ENCODE data around the gene BAD. TPM values are rescaled to one million over a fixed set of nuclear protein-coding genes. Genes with fewer than 3 reads are reported as not detected.

The BAD gene
- total and polyA plus RNA-seq, 3 experiments from 2014 or later: 40.4 to 56.5 (median 40.9) TPM

GRCh38 chr11:64251753-64252002, 32.8 kb downstream of the BAD start:
- peak overlapping the region; percentile 65 for H3K27ac ChIP-seq (ENCODE audit: low read depth, low read length)

GRCh38 chr11:64251016-64251752, 33.3 kb downstream of the BAD start, which contains the start of gene PLCB3:
PLCB3 (plus strand) TSS chr11:64251530; CDS start chr11:64251650, 120 bp downstream.
- no peaks in the 10 kb centered on the region for H3K9me3 ChIP-seq (ENCODE audit: low read length)
- Mint-ChIP-seq H3K36me3 (peaks cover 0 to 10% (median 0%) of the 10 kb centered on the region in 3 donors), H3K27ac (peak within 1 kb of the TSS in 5 of 8 donors; percentile 65 to 84 (median 82)), H3K27me3 (no peaks in the 10 kb centered on the region), H3K4me1 (peaks cover 12 to 37% (median 15%) of the 10 kb centered on the region in 3 donors), H3K4me3 (peak within 1 kb of the TSS; percentile 84 to 96 (median 88)), H3K9me3 (no peaks in the 10 kb centered on the region)
- no peaks in the 10 kb centered on the region for H3K27me3 ChIP-seq (ENCODE audit: insufficient read depth, low read length, poor library complexity, severe bottlenecking)
- H3K27ac ChIP-seq (ENCODE audit: low read depth, low read length): peak within 1 kb of the TSS; percentile 65
- H3K4me1 ChIP-seq (ENCODE audit: insufficient read depth, low read length): peaks cover 26% of the 10 kb centered on the region
- POLR2A ChIA-PET: interaction anchor here (0.5 to 2.3 kb wide), 6 partner anchors 9 to 57 kb away, joined by 3 to 9 read pairs (median 3); partner anchors contain the start of gene FERMT3
- CTCF ChIA-PET: interaction anchor here (0.8 to 13.4 kb wide), 19 partner anchors 8 to 91 kb away, joined by 3 to 124 read pairs (median 6); partner anchors contain the start of genes CATSPERZ, DNAJC4, ESRRA and FERMT3
- peak; percentile 50 to 79 (median 61) for DNase-seq
- peak within 1 kb of the TSS; percentile 66 for H3K4me3 ChIP-seq (ENCODE audit: low read length)
- no peaks in the 10 kb centered on the region for H3K36me3 ChIP-seq (ENCODE audit: insufficient read depth, low read length)

More at GRCh38 chr11:64251753-64252002, 32.8 kb downstream of the BAD start:
- Mint-ChIP-seq H3K4me1 (peaks cover 12 to 36% (median 14%) of the 10 kb centered on the region in 3 donors), H3K27me3 (no peaks in the 10 kb centered on the region), H3K27ac (peak overlapping the region in 5 of 8 donors; percentile 54 to 81 (median 67)), H3K4me3 (peak overlapping the region; percentile 61 to 95 (median 84)), H3K36me3 (peaks cover 0 to 11% (median 0%) of the 10 kb centered on the region in 3 donors), H3K9me3 (no peaks in the 10 kb centered on the region)
- Histone ChIP-seq H3K4me1 (ENCODE audit: insufficient read depth, low read length) (peaks cover 26% of the 10 kb centered on the region), H3K36me3 (ENCODE audit: insufficient read depth, low read length) (no peaks in the 10 kb centered on the region), H3K4me3 (ENCODE audit: low read length) (peak overlapping the region; percentile 66), H3K9me3 (ENCODE audit: low read length) (no peaks in the 10 kb centered on the region), H3K27me3 (ENCODE audit: insufficient read depth, low read length, poor library complexity, severe bottlenecking) (no peaks in the 10 kb centered on the region)
- POLR2A ChIA-PET: interaction anchor here (0.5 to 2.3 kb wide), 5 partner anchors 9 to 50 kb away, joined by 3 to 9 read pairs (median 7); partner anchors contain the start of gene FERMT3
- no peak for DNase-seq
- CTCF ChIA-PET: interaction anchor here (0.8 to 13.4 kb wide), 11 partner anchors 9 to 90 kb away, joined by 3 to 124 read pairs (median 7); partner anchors contain the start of genes CATSPERZ, ESRRA, FERMT3 and FKBP2

- POLR2A ChIA-PET: interaction anchor here (0.6 to 2.3 kb wide), 6 partner anchors 8 to 58 kb away, joined by 3 to 7 read pairs (median 4); partner anchors contain the start of genes FERMT3 and FKBP2
- Mint-ChIP-seq H3K4me3 (peak overlapping the region; percentile 43 to 88 (median 85)), H3K4me1 (peaks cover 15 to 44% (median 21%) of the 10 kb centered on the region in 3 donors), H3K27me3 (no peaks in the 10 kb centered on the region), H3K36me3 (peaks cover 0 to 6% (median 0%) of the 10 kb centered on the region in 3 donors), H3K27ac (peak overlapping the region in 2 of 8 donors; percentile 65 to 81), H3K9me3 (no peaks in the 10 kb centered on the region)
- Histone ChIP-seq H3K27ac (ENCODE audit: low read depth, low read length) (no peak overlapping the region), H3K4me1 (ENCODE audit: insufficient read depth, low read length) (peaks cover 31% of the 10 kb centered on the region), H3K4me3 (ENCODE audit: low read length) (peak overlapping the region; percentile 23), H3K36me3 (ENCODE audit: insufficient read depth, low read length) (no peaks in the 10 kb centered on the region), H3K27me3 (ENCODE audit: insufficient read depth, low read length, poor library complexity, severe bottlenecking) (no peaks in the 10 kb centered on the region), H3K9me3 (ENCODE audit: low read length) (no peaks in the 10 kb centered on the region)
- no peak for DNase-seq
- CTCF ChIA-PET: interaction anchor here (0.9 to 13.4 kb wide), 16 partner anchors 9 to 67 kb away, joined by 3 to 124 read pairs (median 6); partner anchors contain the start of genes CATSPERZ, DNAJC4, ESRRA and FERMT3
These were observed 34.0 kb downstream of the BAD start for GRCh38 chr11:64250415-64251015.

- peak overlapping the region; percentile 28 to 88 (median 53) for H3K4me3 Mint-ChIP-seq
These were observed 34.7 kb downstream of the BAD start for GRCh38 chr11:64249563-64250414.

GRCh38 chr11:64249038-64249437, 35.4 kb downstream of the BAD start:
- no peaks in the 10 kb centered on the region for H3K27me3 ChIP-seq (ENCODE audit: insufficient read depth, low read length, poor library complexity, severe bottlenecking)
- peaks cover 21 to 55% (median 21%) of the 10 kb centered on the region in 3 donors for H3K4me1 Mint-ChIP-seq
- no peak for DNase-seq
- POLR2A ChIA-PET: interaction anchor here (0.9 to 4.3 kb wide), 2 partner anchors 18 to 21 kb away, joined by 3 to 44 read pairs; no protein-coding TSS in a partner anchor
- H3K9me3 ChIP-seq (ENCODE audit: low read length): no peaks in the 10 kb centered on the region
- no peaks in the 10 kb centered on the region for H3K9me3 Mint-ChIP-seq
- H3K27me3 Mint-ChIP-seq: no peaks in the 10 kb centered on the region
- H3K4me1 ChIP-seq (ENCODE audit: insufficient read depth, low read length): peaks cover 40% of the 10 kb centered on the region
- no peak overlapping the region for H3K4me3 ChIP-seq (ENCODE audit: low read length)
- CTCF ChIA-PET: interaction anchor here (1.4 to 13.4 kb wide), 4 partner anchors 19 to 64 kb away, joined by 4 to 124 read pairs (median 52); partner anchors contain the start of genes CATSPERZ, DNAJC4, ESRRA and STIP1
- H3K36me3 Mint-ChIP-seq: peaks cover 0 to 6% (median 0%) of the 10 kb centered on the region in 3 donors
- H3K4me3 Mint-ChIP-seq: peak overlapping the region in 2 of 7 donors; percentile 12 to 88
- H3K27ac ChIP-seq (ENCODE audit: low read depth, low read length): no peak overlapping the region
- peak overlapping the region in 2 of 8 donors; percentile 61 to 82 for H3K27ac Mint-ChIP-seq
- no peaks in the 10 kb centered on the region for H3K36me3 ChIP-seq (ENCODE audit: insufficient read depth, low read length)

More at GRCh38 chr11:64249563-64250414, 34.7 kb downstream of the BAD start:
- no peaks in the 10 kb centered on the region for H3K9me3 Mint-ChIP-seq
- Histone ChIP-seq H3K27ac (ENCODE audit: low read depth, low read length) (no peak overlapping the region), H3K4me3 (ENCODE audit: low read length) (no peak overlapping the region), H3K36me3 (ENCODE audit: insufficient read depth, low read length) (no peaks in the 10 kb centered on the region), H3K9me3 (ENCODE audit: low read length) (no peaks in the 10 kb centered on the region), H3K4me1 (ENCODE audit: insufficient read depth, low read length) (peaks cover 39% of the 10 kb centered on the region), H3K27me3 (ENCODE audit: insufficient read depth, low read length, poor library complexity, severe bottlenecking) (no peaks in the 10 kb centered on the region)
- CTCF ChIA-PET: interaction anchor here (0.9 to 13.4 kb wide), 14 partner anchors 9 to 68 kb away, joined by 3 to 124 read pairs (median 6); partner anchors contain the start of genes CATSPERZ, DNAJC4, ESRRA and FERMT3
- POLR2A ChIA-PET: interaction anchor here (0.8 to 2.3 kb wide), 4 partner anchors 9 to 43 kb away, joined by 3 to 7 read pairs (median 4); partner anchors contain the start of genes FERMT3 and FKBP2
- no peak for DNase-seq
- peaks cover 0 to 3% (median 0%) of the 10 kb centered on the region in 3 donors for H3K36me3 Mint-ChIP-seq
- H3K4me1 Mint-ChIP-seq: peaks cover 21 to 51% (median 21%) of the 10 kb centered on the region in 3 donors
- no peaks in the 10 kb centered on the region for H3K27me3 Mint-ChIP-seq
- H3K27ac Mint-ChIP-seq: peak overlapping the region in 2 of 8 donors; percentile 17 to 81

- H3K27me3 ChIP-seq (ENCODE audit: insufficient read depth, low read length, poor library complexity, severe bottlenecking): no peaks in the 10 kb centered on the region
- ChIA-PET POLR2A (interaction anchor here (4.3 kb wide), 1 partner anchor 21 kb away, joined by 44 read pairs; no protein-coding TSS in a partner anchor), CTCF (interaction anchor here (8.1 to 13.4 kb wide), 2 partner anchors 22 to 54 kb away, joined by 97 to 124 read pairs; partner anchors contain the start of genes CATSPERZ and ESRRA)
- no peak for DNase-seq
- Mint-ChIP-seq H3K27ac (peak overlapping the region in 1 of 8 donors; percentile 82), H3K36me3 (peaks cover 0 to 10% (median 0%) of the 10 kb centered on the region in 3 donors), H3K27me3 (no peaks in the 10 kb centered on the region), H3K4me3 (peak overlapping the region in 5 of 7 donors; percentile 12 to 88 (median 84)), H3K4me1 (peaks cover 20 to 55% (median 23%) of the 10 kb centered on the region in 3 donors), H3K9me3 (no peaks in the 10 kb centered on the region)
- H3K9me3 ChIP-seq (ENCODE audit: low read length): no peaks in the 10 kb centered on the region
- H3K4me3 ChIP-seq (ENCODE audit: low read length): no peak overlapping the region
- H3K27ac ChIP-seq (ENCODE audit: low read depth, low read length): no peak overlapping the region
- H3K4me1 ChIP-seq (ENCODE audit: insufficient read depth, low read length): peaks cover 40% of the 10 kb centered on the region
- H3K36me3 ChIP-seq (ENCODE audit: insufficient read depth, low read length): no peaks in the 10 kb centered on the region
These were observed 35.9 kb downstream of the BAD start for GRCh38 chr11:64248578-64248977.
